WERI-Rb-1 (cell line): ENCODE measurements around the gene TTC28.
"Not testable (repeated sequence)": the region's sequence is repeated elsewhere in the genome, so short reads cannot be mapped to it uniquely, and the experiment has no call there.

Experiments used
- DNase-seq: peaks from one replicate; pipeline ENCODE4 v3.0.0-alpha.2; 2020
- H3K27ac ChIP-seq: fragments of 250-450 bp; sonication (Bioruptor Pico); 2 replicates; pipeline ENCODE4 v1.5.1; 2020; ENCODE audit warnings: mild to moderate bottlenecking, moderate library complexity
- H3K27me3 ChIP-seq: fragments of 250-450 bp; sonication (Bioruptor Pico); 2 replicates; pipeline ENCODE4 v1.5.1; 2021; ENCODE audit warnings: mild to moderate bottlenecking, low read depth, moderate library complexity; ENCODE audit not compliant: insufficient read depth, severe bottlenecking
- H3K36me3 ChIP-seq: fragments of 250-450 bp; sonication (Bioruptor Pico); 2 replicates; pipeline ENCODE4 v1.5.1; 2020; ENCODE audit warnings: mild to moderate bottlenecking, moderate library complexity
- H3K4me3 ChIP-seq: 2 replicates; pipeline ENCODE4 v1.5.1; 2011; ENCODE audit warnings: low read depth, mild to moderate bottlenecking, control low read depth, low read length
- H3K9me3 ChIP-seq: fragments of 250-450 bp; sonication (Bioruptor Pico); 2 replicates; pipeline ENCODE4 v1.5.1; 2021; ENCODE audit warnings: mild to moderate bottlenecking, moderate library complexity; ENCODE audit not compliant: severe bottlenecking
- TF ChIP-seq, protein P1 (sequence below): IDR thresholded peaks from 2 replicates; pipeline ENCODE4 v1.5.1; 2011; ENCODE audit warnings: low read depth, mild to moderate bottlenecking, control low read depth, inconsistent platforms, low read length

Gene TTC28

DNA sequence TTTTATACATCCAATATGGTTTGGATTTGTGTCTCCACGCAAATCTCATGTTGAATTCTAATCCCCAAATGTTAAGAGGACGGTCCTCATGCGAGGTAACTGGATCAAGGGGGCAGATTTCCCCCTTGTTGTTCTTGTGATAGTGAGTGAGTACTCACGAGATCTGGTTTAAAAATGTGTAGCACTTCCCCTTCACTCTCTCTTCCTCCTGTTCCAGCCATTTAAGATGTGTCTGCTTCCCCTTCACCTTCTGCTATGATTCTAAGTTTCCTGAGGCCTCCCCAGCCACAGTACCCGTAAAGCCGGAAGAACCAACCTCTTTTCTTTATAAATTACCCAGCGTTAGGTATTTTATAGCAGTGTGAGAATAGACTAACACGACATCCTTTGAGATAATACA lies 98.6 kb downstream of the TTC28 start:
- H3K27ac ChIP-seq = no peak overlapping the region
- no peaks in the 10 kb centered on the region for H3K9me3 ChIP-seq
- H3K27me3 ChIP-seq = no peaks in the 10 kb centered on the region
- TF ChIP-seq, protein P1, sequence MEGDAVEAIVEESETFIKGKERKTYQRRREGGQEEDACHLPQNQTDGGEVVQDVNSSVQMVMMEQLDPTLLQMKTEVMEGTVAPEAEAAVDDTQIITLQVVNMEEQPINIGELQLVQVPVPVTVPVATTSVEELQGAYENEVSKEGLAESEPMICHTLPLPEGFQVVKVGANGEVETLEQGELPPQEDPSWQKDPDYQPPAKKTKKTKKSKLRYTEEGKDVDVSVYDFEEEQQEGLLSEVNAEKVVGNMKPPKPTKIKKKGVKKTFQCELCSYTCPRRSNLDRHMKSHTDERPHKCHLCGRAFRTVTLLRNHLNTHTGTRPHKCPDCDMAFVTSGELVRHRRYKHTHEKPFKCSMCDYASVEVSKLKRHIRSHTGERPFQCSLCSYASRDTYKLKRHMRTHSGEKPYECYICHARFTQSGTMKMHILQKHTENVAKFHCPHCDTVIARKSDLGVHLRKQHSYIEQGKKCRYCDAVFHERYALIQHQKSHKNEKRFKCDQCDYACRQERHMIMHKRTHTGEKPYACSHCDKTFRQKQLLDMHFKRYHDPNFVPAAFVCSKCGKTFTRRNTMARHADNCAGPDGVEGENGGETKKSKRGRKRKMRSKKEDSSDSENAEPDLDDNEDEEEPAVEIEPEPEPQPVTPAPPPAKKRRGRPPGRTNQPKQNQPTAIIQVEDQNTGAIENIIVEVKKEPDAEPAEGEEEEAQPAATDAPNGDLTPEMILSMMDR = no peak
- H3K36me3 ChIP-seq = peaks cover 2% of the 10 kb centered on the region; the same call in 1 of the 2 replicates
- no peak for DNase-seq
- H3K4me3 ChIP-seq = no peak overlapping the region

GRCh38 chr22:28576162-28576561 lies 103.5 kb downstream of the TTC28 start:
- no peak overlapping the region for H3K4me3 ChIP-seq

DNA sequence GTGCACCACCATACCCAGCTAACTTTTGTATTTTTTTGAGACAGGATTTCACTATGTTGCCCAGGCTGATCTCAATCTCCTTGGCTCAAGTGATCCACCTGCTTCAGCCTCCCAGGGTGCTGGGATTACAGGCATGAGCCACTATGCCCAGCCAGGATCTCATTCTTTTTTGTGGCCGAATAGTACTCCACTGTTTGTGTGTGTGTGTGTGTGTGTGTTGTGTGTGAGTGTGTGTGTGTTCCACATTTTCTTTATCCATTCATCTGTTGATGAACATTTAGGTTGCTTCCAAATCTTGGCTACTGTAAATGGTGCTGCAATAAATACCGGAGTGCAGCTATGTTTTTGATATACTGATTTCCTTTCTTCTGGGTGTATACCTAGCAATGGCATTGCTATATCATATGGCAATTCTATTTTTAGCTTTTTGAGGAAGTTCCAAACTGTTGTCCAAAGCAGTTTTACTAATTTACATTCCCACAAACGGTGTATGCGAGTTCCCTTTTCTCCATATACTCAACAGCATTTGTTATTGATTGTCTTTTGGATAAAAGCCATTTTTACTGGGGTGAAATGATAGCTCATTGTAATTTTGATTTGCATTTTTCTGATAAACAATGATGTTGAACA lies 105.4 kb downstream of the TTC28 start:
- no peaks in the 10 kb centered on the region for H3K36me3 ChIP-seq
- no peaks in the 10 kb centered on the region for H3K27me3 ChIP-seq
- no peak for DNase-seq
- no peak overlapping the region for H3K4me3 ChIP-seq
- H3K9me3 ChIP-seq = no peaks in the 10 kb centered on the region
- TF ChIP-seq, protein P1 = no peak
- no peak overlapping the region for H3K27ac ChIP-seq

More at GRCh38 chr22:28576162-28576561, 103.5 kb downstream of the TTC28 start:
- Histone ChIP-seq H3K9me3 (no peaks in the 10 kb centered on the region), H3K27me3 (no peaks in the 10 kb centered on the region), H3K27ac (no peak overlapping the region), H3K36me3 (no peaks in the 10 kb centered on the region)
- DNase-seq = no peak
- TF ChIP-seq, protein P1 = no peak

- TF ChIP-seq, protein P1 = no peak
- no peaks in the 10 kb centered on the region for H3K9me3 ChIP-seq
- DNase-seq = no peak
- no peaks in the 10 kb centered on the region for H3K27me3 ChIP-seq
- no peaks in the 10 kb centered on the region for H3K36me3 ChIP-seq
- H3K27ac ChIP-seq = no peak overlapping the region
- no peak overlapping the region for H3K4me3 ChIP-seq
Observed at GRCh38 chr22:28570696-28571373, 108.8 kb downstream of the TTC28 start.

DNA sequence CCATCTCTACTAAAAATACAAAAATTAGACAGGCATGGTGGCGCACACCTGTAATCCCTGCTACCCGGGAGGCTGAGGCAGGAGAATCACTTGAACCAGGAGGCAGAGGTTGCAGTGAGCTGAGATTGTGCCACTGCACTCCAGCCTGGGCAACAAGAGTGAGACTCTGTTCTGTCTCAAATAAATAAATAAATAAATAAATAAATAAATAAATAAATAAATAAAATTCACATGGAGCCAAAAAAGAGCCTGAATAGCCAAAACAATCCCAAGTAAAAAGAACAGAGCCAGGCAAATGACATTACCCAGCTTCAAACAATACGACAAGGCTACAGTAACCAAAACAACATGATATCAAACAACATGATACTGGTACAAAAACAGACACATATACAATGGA lies 110.7 kb downstream of the TTC28 start:
- not testable (repeated sequence) for H3K36me3 ChIP-seq, DNase-seq, H3K4me3 ChIP-seq, H3K27ac ChIP-seq, H3K27me3 ChIP-seq, H3K9me3 ChIP-seq

DNA sequence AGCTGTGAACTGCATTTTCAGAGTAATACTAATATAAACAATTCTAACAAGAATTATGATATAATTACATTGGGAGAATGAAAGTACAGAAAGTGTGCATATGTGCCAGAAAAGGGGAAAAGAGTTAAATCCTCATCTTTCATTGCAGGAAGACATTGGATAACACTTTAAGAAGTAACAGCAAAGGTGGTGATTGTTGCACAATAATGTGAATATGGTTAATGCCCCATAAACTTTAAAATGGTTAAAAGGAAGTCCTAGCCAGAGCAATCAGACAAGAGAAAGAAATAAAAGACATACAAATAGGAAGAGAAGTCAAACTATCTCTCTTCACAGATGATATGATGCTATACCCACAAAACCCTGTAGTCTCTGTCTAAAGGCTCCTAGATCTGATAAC lies 111.5 kb downstream of the TTC28 start:
- no peaks in the 10 kb centered on the region for H3K36me3 ChIP-seq

DNA sequence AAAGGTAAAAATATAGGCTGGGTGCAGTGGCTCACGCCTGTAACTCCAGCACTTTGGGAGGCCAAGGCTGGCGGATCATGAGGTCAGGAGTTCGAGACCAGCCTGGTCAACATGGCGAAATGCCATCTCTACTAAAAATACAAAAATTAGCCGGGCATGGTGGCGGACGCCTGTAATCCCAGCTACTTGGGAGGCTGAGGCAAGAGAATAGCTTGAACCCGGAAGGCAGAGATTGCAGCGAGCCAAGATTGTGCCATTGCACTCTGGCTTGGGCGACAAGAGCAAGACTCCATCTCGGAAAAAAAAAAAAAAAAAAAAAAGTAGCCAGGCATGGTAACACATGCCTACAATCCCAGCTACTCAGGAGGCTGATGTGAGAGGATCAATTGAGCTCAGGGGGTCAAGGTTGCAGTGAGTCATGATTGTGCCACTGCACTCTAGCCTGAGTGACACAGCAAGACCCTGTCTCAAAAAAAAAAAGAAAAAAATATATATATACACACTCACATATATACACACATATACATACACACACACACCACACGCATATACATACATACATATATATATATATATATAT lies 112.6 kb downstream of the TTC28 start:
- not testable (repeated sequence) for H3K36me3 ChIP-seq, H3K27ac ChIP-seq, H3K27me3 ChIP-seq, H3K4me3 ChIP-seq, DNase-seq, H3K9me3 ChIP-seq

More for the DNA sequence above, 111.5 kb downstream of the TTC28 start:
- Histone ChIP-seq H3K27me3 (no peaks in the 10 kb centered on the region), H3K9me3 (no peaks in the 10 kb centered on the region), H3K4me3 (no peak overlapping the region), H3K27ac (no peak overlapping the region)
- no peak for DNase-seq
- TF ChIP-seq, protein P1 = no peak
